Measurements from ENCODE around the gene UPK1B.
"Not testable (repeated sequence)": the region's sequence is repeated elsewhere in the genome, so short reads cannot be mapped to it uniquely, and the experiment has no call there.

Gene UPK1B

DNA sequence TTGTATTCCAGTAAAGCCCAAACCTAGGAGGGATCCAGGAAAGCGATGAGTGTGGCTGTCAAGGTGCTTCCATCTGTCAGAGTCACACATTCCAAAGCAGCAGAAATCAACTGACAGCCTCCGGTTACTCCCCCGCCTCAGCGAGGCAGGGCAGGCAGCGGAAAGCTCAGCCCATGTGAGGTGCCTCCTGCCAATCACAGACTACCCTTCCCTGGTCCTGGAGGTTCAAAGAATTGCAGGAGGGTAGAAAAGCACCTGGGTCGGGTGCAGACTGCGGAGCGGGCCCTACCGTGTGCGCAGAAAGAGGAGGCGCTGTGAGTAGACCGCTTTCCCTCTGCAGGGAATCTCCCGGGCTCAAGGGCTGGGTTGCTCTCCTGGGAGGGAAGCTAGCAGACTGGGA lies at the start of gene UPK1B:
TSS of gene UPK1B (plus strand) at position 274 of the 400 bp plus-strand sequence. CDS start 13,144 bp downstream, outside the sequence.
- FAIRE-seq = no peak

DNA sequence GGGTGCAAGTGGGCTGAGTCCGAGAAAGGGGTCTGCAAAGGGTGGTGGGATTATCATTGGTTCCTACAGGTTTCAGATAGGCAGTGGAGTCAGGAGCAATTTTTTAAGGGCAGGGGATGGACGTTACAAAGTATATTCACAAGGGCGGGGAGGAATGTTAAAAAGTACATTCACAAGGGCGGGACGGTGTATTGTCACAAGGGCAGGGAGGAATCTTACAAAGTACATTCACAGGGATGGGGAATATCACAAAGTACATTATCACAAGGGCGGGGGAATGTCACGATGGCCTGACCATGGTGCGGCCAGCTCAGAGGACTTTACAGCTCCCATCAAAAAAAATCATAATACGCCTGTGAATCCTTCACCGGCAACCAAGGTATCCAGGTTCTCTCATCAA lies 48.1 kb upstream of the UPK1B start:
- no peak for FAIRE-seq

DNA sequence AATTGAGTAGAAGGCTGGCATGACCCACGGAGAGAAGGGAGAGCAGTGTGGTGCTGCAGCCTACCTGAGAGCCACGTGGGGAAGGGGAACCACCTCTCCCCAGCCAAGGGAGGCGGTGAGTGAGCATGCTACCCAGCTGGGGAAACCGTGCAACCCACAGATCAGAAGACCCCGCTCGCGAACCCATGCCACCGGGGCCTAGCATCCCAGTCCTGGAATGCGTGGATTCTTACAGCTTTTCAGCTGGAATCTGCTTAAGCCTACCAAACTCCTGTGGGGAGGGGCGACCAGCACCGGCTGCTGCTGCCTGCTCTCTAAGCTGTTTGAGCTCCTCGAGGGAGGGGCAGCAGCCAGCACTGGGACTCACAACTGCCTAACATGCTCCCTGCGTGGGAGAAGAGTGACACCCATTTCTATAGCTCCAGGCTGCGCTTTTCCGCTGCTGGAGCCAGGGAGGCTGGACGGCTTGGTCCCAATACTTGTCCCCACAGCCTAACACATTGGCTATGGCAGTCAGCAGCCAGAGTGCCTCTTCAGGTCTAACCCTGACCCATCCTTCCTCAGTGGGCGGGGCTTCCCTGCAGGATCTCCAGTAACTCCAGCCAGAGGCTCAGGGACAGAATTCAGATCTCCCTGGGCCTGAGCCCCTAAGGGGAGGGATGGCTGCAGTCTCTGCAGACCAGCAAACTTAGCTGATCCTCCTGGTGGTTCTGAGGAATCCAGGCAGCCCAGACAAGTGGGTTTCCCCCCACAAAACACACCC lies 47.5 kb upstream of the UPK1B start:
- FAIRE-seq = no peak

DNA sequence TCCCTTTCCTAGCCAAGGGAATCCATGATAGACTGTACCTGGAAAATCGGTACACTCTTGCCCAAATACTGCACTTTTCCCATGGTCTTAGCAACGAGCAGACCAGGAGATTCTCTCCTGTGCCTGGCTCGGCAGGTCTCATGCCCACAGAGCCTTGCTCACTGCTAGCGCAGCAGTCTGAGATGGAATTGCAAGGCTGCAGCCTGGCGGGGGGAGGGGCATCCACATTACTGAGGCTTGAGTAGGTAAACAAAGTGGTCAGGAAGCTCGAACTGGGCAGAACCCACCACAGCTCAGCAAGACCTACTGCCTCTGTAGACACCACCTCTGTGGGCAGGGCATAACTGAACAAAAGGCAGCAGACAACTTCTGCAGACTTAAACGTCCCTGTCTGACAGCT lies 43.1 kb upstream of the UPK1B start:
- FAIRE-seq = not testable (repeated sequence)

DNA sequence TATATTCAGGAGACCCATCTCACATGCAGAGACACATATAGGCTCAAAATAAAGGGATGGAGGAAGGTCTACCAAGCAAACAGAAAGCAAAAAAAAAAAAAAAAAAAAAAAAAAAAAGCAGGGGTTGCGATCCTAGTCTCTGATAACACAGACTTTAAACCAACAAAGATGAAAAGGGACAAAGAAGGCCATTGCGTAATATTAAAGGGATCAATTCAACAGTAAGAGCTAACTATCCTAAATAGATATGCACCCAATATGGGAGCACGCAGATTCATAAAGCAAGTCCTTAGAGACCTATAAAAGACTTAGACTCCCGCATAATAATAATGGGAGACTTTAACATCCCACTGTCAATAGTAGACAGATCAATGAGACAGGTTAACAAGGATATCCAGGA lies 41.1 kb upstream of the UPK1B start:
- not testable (repeated sequence) for FAIRE-seq

DNA sequence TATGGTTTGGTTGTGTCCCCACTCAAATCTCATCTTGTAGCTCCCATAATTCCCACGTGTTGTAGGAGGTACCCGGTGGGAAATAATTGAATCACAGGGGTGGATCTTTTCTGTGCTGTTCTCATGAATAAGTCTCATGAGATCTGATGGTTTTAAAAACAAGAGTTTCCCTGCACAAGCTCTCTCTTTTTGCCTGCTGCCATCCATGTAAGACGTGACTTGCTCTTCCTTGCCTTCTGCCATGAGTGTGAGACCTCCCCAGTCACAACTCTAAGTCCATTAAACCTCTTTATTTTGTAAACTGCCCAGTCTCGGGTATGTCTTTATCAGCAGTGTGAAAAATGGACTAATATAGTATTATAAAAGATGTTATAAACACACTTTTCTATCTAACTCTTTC lies 34.0 kb upstream of the UPK1B start:
- not testable (repeated sequence) for FAIRE-seq

DNA sequence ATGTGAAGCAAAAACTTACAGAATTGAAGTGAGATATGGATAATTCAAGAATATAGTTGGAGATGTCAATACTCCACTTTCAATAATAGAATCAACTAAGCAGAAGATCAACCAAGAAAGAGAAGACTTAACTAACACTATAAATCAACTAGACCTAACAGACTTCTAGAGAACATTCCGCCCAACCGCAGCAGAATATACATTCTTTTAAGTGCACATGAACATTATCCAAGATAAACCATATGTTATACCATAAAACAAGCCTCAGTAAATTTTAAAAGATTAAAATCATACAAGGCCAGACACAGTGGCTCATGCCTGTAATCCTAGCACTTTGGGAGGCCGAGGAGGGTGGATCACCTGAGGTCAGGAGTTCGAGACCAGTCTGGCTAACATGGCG lies 32.9 kb upstream of the UPK1B start:
- no peak for FAIRE-seq

DNA sequence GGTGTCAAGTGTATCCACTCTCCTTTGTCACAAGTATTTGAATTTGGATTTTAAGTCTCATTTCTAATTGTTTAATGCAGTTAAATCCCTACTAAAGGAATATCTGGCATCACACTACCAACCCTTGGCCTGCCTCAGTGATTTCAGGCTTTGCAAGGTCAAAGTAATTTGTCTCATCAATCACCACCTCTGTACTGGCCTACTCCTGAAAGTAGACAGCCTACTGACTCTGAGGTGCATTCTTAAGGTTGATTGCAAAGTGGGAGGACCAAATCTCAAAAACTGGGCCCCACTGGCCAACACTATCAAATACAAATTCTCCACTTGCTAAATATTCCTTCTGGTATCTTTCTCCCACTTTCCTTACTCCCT lies 28.3 kb upstream of the UPK1B start:
- FAIRE-seq = no peak

DNA sequence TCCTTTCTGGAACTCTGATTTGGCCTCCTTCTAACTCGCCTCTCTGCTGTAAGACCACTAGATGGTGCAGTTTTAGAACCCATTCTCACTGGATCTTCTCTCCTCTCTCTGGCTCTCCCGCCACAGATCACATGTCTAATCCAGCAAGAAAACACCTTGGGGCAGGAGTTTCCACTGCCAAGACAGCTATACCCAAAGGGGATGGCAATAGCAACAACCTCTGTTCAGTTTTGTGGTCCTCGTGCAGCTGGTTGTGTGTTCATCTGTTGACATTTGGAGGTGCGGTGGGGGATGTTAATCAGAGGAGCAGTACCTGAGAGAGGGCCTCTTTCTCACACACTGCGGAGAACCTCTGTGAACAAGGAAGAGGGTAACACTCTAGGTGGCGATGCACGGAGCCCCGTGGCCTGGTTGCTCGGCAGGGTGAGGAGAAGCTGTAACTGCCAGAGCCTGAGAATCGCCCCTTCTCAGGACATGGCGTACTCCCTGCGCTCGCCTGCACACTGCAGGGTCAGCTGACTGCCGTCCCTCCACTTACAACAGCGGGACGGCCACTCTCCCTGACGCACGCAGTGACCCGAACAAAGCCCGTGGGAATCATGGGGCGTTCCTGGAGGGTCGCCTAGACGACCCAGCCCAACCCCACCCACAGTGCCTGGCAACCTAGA lies 27.8 kb upstream of the UPK1B start, which contains the start of gene TEX55:
TSS of gene TEX55 (plus strand) at position 666 of the 668 bp plus-strand sequence. CDS start 25 bp downstream, outside the sequence.
- peak; percentile 17 for FAIRE-seq

DNA sequence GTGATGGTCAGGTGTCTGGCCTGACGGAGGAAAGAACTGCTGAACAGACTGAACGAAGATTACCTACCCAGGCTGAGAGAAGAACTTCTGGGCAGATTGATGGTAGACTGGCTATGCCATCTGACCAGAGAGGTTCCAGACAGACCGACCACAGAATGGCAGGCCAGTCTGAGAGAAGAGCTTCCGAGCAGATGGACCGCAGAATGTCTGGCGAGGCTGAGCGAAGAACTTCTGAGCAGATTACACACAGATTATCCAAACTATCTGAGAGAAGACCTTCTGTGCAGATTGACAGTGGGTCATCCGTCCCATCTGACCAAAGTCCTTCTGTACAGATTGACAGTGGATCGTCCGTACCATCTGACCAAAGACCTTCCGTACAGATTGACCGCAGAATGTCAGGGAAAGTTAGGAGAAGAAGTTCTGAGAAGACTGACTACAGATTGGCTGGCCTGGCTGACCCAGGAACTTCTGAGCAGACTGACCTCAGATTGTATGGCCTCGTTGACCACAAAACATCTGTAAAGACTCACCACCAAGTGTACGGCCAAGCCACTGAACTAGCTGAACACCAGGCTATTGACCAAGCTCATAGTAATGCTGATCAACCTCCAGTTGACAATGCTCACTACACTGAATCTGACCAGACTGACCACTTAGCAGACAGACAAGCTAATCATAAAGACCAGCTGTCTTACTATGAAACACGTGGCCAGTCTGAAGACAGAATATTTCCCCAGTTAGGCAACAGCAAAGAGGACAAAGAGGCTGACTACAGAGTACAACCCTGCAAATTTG lies 26.6 kb upstream of the UPK1B start:
- no peak for FAIRE-seq

DNA sequence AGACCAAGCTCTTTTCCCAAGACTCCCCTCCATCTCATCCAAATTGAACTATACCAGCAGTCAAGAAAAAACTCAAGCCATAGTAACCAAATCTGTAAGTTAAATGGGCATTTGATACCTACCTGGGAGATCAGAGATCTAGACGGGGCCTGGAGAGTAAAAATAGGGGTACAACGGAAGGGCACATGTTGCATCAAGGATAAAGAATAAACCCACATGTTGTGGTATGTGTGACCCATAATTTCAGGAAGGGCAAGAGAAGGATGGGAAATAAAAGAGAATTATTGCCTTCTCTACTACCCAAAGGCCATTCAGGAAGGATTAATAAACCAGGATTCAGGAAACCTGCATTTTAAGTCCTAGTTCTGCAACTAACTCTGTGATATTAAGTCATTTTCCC lies 25.9 kb upstream of the UPK1B start:
- FAIRE-seq = no peak

DNA sequence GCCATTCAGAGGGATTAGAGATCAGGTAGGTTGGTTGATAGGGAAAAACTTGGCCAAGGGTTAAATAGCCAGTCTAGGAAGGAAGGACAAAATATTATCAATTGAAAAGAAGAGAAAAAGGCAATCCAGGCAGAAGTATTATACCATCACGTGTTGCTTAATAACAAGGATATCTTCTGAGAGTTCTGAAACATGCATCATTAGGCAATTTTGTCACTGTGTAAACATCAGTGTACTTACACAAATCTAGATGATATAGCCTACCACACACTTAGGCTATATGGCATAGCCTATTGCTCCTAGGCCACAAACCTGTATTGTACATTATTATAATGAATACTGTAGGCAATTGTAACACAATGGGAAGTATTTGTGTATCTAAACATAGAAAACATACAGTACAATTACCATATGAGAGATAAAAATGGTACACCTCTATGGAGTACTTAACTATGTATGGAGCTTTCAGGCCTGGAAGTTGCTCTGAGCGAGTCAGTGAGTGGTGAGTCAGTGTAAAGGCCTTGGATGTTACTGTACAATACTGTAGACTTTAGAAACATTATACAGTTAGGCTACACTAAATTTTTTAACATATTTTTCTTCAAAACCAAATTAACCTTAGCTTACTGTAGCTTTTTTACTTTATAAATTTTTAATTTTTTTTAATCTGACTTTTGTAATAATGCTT lies 24.8 kb upstream of the UPK1B start:
- no peak for FAIRE-seq

DNA sequence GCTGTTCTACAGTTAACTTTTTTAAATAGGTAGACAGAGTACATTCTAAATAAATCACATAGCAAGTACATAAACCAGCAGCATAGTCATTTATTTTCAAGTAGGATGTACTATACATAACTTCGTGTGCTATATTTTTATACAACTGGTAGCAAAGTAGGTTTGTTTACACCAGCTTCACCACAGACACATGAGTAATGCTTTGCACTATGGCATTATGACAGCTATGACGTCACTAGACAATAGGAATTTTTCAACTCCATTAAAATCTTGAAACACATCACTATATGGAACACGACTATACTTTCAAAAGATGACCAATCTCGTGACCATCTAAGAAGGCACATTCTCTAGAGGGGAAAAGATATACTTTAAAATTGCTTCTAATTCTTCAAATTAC lies 23.9 kb upstream of the UPK1B start:
- no peak for FAIRE-seq

DNA sequence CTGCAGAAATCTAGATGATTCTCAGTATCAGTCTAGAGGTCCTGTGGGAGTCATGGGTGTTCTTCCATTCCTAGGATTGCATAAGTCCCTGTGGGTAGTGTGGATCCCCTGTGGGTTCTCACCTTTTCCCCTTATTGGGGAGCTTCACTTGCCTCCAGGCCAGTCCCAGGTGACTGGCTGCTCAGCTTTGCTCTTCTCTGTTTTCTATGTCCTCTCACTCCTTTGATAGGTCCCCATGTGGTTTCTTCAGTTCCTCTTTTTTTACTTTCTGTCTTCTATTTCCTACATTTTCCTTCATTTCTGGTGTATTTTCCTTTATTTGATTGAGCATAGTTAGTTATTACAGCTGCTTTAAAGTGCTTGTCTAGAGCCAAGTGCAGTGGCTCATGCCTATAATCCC lies 16.5 kb upstream of the UPK1B start:
- FAIRE-seq = no peak

DNA sequence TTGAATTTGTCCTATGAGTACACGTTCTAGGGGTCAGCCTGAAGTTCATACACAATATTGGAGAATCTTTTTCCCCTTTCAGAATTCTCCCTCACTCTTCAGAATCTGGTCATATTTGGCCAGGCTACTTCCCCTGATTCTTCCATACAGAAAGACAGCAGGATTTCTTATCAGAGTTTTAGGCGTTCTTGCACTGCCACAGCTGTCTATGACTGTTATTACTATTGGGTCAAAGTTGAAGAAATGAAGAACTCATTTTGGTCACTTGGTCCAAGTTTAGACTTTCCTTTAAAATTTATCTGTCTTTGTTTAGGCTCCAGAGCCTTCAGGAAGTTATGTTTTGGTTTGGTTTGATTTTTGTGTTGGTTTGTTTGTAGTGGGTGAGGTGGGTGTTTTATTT lies 15.4 kb upstream of the UPK1B start:
- no peak for FAIRE-seq

DNA sequence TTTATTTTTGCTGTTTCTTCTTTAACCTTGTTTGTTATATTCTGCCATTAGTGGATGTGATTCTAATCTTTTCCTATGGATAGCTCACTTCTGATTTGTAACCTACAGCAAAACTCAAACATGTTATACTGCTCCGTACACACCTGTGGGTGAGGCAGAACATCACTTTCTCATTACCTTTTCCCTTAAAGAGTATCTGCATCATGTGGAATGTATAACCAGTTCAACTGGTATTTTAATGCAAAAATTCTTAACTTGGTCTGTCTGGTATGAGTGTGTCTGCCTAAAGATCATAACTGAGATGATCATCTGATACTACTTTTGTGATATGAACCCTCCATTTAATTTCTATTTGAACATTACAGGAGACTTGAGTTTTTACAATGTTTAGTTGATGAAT lies 13.0 kb upstream of the UPK1B start:
- no peak for FAIRE-seq

DNA sequence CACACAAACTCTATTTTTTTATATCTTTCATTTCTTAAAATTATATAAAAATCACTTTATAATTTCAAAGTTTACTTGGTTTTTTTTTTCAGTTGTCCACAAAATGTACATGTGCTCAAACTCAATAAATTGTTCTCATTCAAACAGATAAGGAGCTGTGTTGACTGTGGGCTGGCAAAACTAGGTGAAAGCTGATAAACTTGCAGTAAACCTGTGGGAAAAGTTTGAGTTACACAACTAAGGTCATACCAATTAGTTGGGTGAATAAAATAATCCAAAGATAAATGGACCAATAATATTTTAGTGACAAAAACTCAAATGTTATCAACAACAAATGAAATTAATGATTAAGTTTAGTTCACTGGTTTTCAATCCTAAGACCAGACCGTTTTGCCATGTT lies 12.6 kb upstream of the UPK1B start:
- FAIRE-seq = no peak

DNA sequence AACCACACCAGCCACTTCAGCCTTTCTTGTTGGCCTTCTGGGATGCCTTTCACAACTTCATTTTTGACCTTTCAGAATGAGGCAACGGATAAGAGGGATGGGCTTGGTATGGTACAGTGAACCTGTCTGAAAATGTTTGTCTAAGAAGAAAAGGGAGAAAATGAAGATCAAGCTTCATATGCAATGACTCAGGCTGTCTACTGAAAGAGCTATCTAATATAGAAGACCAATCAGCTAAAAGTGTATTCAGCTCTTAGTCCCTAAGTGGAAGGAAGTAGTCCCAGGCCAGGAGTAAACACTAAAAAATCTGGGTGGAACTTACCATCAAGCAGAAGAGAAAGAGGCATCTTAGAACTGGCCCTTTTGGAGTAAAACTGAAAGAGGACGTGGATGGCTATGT lies 12.2 kb upstream of the UPK1B start:
- no peak for FAIRE-seq

DNA sequence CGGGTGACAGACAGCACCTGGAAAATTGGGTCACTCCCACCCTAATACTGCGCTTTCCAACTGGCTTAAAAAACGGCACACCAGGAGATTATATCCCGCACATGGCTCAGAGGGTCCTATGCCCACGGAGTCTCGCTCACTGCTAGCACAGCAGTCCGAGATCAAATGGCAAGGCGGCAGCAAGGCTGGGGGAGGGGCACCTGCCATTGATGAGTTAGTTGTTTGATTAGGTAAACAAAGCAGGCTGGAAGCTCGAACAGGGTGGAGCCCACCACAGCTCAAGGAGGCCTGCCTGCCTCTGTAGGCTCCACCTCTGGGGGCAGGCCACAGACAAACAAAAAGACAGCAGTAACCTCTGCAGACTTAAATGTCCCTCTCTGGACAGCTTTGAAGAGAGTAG lies 8.7 kb upstream of the UPK1B start:
- not testable (repeated sequence) for FAIRE-seq

DNA sequence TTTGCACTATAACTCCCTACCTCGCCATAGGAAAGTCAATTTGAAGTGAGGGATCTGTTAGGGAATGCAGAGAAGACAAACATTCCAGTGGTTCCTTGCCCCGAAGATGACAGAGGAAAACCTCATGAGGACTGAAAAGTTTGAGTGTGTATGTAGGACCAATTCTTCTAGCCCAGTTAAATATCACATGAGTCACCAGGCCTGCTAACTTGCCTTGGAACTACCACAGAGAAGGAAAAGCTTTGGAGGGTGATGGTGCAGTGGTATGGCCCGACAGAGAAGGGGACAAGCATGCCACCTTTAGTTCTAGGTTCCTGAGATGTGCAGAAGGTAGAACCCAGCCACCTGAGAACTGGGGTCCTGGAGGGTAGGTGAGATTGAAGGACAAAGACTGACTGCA lies 2.6 kb upstream of the UPK1B start:
- FAIRE-seq = no peak

DNA sequence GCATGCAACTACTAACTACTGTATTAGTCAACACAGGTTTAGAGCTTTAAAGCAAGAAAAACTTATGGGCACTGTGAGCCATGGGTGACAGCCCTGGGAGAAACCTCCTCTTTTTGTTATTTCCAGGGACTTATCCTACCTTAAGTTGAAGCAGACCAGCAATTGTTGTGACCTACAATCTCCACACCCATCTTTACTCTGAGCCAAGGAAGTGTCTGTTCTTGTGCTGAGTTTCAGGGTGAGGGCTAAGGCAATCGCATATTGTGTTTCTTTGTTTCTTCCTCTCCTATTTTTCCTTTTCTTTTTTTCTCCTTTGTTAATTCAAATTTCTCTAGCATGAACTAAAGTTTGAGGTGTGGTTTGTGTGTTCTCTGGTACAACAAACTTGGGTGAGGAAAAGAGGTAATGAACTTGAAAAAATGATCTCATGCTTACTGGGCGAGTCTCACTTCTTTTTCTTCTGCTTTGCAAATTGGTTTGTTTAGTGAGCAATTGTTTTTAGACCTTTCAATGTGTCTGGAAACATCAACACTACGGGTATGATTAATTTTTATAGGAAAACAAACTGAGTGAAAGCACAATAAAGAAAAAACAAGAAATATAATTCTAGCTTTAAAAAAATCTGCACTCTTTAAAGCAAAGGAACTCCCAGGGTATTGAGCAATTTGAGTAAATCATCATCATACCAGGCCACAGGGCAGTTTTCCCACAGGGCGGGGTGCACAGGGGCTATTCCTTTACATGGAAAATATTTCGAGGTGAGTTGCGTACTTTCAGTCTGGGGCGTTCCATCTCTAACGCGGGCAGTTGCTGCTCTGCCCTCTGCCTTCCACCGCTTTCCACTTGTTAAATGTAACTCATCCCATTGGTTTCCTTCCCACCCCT lies 2.7 kb downstream of the UPK1B start:
- no peak for FAIRE-seq

DNA sequence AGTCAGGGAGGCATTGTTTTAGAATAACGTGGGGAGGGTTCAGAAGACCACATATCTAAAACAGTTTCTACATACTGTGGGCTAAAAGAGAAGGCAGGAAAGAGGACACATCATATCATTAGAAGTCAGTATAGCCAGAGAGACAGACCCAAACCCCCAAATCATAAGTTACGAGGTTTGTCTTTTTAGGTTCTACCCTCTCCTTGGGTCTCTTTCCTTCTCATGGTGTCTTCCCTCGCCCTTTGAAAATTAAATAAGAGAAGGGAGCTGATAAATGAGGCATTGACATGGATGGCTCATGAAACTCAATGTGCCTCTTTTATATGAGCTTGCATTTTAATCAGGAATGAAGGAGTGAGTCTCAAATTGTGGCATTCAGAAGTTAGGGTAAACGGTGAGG lies 3.4 kb downstream of the UPK1B start:
- FAIRE-seq = no peak

All from islet of Langerhans (tissue), 1 donor.